Measurements from ENCODE around the gene HHATL.

Gene HHATL, protein sequence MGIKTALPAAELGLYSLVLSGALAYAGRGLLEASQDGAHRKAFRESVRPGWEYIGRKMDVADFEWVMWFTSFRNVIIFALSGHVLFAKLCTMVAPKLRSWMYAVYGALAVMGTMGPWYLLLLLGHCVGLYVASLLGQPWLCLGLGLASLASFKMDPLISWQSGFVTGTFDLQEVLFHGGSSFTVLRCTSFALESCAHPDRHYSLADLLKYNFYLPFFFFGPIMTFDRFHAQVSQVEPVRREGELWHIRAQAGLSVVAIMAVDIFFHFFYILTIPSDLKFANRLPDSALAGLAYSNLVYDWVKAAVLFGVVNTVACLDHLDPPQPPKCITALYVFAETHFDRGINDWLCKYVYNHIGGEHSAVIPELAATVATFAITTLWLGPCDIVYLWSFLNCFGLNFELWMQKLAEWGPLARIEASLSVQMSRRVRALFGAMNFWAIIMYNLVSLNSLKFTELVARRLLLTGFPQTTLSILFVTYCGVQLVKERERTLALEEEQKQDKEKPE

GRCh38 chr3:42702066-42702951, at the start of gene HHATL:
Gene HHATL, minus strand, starts transcription at chr3:42702798. Its CDS starts 1,972 bp downstream, at chr3:42700826.
- no peak for DNase-seq

- DNase-seq = no peak
Measured at GRCh38 chr3:42751609-42752008, 49.0 kb upstream of the HHATL start.

DNA sequence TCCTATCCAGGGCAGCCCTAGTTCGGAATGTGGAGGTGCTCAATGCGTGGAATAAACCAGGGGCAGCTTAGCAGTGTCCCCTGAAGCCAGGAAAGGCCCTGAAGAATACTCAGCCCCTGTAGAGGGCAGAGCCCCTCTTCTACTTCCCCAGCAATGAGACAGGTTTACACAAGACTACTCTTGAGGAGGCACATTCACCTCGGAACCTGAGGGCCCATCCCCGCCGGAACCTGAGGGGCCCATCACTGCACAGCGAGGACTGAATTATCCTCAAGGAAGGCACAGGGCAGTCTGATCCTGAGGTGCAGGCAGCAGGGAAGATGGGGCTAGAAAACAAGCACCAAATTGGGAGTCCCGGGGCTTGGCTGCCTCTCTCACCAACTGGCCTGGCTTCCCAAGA, 48.2 kb upstream of the HHATL start:
- no peak for DNase-seq

GRCh38 chr3:42749753-42750231, 47.2 kb upstream of the HHATL start:
- DNase-seq = no peak

GRCh38 chr3:42749025-42749752, 46.6 kb upstream of the HHATL start:
- DNase-seq = no peak

- DNase-seq = no peak
Measured at GRCh38 chr3:42747581-42747980, 45.0 kb upstream of the HHATL start.

DNA sequence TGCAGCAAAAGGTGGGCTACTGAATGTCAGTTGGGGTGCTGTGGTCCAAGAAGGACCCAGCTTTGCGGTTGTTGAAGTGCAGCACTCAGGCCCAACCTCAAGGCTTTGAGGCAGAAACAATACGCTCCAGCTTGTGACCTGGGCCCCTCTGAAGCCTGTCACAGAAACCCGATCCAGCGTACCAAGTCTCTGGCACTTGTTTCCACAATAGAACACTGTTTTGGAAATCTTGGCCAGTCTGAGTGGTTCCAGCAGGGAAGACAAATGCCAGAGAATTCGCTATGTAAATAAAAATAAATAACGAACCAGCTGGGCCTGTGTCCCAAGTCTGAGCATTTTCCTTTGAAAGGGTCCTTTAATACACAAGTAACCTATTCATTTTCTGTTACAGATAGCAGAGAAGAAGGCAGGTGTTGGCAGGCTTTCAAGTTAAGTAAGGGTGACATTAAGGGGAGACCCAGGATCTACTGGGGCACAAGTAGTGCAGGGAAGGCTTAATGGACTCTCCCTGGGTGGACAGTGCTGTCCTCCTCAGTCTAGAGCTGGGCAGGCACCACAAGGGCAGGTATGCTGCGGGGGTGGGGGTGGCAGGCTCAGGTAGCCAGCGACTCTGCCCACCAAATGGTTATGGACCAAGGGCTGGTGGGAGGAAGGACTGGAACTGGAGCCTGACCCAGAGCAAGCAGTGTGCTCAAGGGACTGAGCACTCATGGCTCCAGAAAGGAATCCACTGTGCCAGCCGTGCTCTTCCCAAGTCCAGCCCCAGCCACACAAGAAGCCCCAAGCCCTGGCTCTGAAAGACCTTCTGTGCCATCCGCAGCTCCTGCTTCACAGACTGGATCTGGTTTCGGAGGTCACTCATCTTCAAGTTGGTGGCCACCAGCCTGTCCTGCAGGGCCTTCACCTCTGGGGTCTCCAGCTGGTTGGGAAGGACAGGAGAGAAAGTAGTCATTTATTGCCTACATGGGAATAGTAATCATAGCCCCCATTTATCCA, 44.2 kb upstream of the HHATL start:
- DNase-seq = no peak

DNA sequence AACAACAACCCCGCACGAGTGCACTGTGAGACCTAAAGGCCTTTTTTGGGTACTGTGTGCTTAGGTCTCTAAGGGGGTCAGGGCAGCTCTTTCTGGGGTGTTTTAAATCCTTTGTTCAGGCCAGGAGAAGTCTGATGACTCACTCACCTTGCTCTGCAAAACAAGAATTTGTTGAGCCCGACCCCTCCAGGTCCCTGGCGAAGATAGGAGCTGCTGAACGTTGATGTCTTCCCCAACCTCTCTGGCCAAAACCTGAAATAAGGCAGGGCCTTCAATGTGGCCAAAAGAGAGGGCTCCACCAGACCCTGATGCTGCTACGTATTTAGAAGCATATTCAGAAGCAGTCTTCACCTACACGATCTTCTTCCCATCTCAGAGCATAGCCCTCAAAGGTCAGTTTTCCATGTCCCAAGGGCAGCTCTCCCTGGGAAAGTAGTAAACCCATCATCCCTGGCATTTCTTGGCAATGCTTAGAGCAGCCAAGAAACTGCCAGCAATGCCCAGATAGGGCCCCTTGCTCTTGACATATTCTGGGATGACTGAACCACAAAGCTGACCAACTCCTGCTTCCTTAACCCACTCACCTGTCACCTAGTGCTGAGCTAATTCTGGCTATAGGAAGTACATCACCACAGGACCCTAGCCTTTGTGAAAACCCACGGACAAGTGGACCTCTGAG, 43.3 kb upstream of the HHATL start:
- DNase-seq = no peak

DNA sequence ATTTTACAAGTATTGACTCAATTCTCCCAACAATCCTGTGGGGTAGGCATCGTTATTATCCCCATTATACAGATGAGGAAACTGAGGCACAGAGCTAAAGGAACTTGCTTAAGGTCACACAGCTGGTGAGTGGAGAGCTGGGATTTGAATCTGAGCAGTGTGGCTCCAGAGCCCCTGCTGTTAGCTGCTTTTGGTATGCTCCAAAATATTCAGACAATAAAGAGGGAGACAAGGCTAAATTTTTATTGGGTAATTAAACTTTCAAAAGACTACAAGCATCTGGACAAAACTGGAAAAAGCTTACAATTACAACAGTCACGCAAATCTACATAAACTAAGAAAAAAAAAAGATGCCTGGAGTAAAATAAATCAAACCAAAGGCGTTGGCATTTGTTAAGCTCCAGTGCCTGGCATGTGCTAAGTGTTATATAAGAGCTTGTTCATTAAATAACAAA, 42.7 kb upstream of the HHATL start:
- no peak for DNase-seq

DNA sequence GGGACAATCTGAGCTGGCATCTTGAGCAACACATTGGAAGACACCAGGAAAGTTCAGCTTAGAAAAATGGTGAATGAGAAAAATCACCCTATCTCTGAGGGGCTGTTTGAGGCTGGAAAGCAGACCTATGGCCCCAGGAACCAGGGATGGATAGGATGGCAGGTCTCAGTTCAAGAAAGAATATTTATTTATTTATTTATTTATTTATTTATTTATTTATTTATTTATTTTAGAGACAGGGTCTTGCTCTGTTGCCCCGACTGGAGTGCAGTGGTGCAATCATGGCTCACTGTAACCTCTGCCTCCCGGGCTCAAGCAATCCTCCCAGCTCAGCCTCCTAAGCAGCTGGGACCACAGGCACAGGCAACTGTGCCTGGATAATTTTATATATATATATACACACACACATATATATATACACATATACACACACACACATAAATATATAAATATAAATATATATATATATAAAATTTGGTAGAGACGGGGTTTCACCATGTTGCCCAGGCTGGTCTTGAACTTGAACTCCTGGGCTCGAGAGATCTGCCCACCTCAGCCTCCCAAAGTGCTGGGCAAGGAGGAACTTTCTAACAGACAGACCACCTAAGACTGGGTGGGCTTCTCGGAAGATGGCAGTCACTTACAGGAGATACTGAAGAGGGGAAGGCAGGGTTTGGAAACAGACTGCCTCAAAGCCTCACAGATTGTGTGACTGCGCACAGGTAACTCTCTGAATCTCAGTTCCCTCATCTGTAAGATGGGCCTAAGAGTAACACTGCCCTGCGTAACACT, 40.8 kb upstream of the HHATL start:
- DNase-seq = no peak

DNA sequence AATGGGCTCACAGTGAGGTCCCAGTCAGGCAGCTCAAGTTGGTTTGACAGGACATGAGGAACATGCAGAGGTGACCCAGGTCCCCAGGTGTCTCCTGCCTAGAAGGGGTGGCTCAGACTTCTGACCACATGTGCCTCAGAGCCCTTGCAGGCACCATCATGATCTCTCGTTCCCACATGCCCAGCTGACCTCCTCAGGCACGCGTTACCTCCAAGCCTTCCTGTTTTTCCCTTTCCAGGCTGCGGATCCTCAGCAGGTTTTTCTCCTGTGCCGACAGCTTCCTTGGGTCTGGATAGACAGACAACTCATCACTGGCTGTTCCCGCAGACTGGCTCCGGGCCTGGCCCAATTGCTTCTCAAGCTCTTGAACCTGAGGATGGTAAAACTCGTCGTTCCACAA, 40.1 kb upstream of the HHATL start:
- no peak for DNase-seq

- no peak for DNase-seq
Measured at GRCh38 chr3:42742259-42742658, 39.7 kb upstream of the HHATL start.

- no peak for DNase-seq
Measured at GRCh38 chr3:42741796-42742195, 39.2 kb upstream of the HHATL start.

DNA sequence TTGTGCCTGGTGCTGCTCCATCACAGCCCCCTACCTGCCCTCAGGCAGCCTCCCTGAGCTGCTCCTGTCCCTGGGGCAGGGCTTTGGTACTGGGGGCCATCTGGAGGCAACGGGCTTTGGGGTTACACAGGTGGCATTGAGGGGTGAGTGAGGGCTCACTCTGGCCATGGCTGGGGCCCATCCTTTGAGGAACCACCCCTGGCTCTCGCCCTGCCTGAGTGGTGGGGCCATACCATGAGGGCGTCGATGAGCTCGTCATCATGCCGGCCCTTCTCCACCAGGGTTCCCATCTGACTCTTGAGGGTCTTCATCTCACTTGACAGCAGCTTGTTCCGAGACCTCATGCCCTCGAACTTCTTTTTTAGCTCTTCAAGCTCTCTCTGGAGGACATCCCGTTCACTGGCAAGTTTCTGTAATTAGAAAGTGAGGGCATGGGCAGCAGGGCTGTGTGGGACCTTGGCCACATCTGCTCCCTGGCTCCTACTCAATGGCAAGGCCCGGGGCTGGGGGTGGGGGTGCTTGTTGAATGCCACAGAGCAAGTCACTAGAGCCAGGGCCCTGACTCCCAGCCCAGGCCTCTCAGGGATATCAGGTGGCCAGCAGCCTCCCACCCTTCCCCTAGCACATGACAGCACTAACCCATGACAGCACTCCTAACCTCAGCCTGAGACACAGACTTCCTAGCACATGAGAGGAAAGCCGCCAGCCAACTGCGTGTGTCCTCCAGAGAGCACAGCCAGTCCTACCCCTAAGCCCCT, 37.0 kb upstream of the HHATL start:
- DNase-seq = no peak

DNA sequence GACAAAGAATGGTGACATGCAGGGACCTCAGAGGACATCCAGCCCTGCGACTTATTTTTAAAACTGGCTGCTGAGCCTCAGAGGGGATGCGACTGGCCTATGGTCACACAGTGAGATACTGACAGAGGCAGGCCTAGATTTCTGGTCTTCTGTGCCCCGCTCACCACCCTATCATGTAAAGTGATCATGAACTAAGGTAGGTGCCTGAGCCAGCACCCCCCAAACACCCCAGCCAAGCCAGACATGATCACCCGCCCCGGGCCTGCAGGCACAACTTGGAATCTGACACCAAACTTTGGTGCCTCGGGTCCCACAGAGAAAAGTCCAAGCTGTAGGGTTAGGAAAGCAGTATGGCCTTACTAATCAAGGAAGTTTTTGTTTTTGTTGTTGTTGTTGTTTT, 33.9 kb upstream of the HHATL start:
- no peak for DNase-seq

DNA sequence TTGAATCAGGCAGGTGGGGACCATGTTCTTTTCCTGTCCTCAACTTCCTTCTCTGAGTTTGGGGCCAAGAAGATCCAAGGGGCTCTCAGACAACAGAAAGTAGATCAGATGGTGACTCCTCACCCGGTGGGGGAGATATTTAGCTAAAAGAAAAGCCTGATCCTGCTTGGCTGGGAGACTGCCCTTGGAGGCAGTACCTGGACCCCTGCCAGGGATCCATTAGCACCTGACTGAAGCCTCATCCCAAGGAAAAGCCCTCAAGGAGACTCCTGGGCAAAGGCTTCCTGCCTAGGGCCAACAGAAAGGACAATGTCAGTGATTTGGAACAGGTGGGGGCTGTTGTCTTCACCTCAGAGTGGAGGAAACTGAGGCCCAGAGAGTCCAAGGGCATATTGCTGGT, 33.5 kb upstream of the HHATL start:
- DNase-seq = no peak

DNA sequence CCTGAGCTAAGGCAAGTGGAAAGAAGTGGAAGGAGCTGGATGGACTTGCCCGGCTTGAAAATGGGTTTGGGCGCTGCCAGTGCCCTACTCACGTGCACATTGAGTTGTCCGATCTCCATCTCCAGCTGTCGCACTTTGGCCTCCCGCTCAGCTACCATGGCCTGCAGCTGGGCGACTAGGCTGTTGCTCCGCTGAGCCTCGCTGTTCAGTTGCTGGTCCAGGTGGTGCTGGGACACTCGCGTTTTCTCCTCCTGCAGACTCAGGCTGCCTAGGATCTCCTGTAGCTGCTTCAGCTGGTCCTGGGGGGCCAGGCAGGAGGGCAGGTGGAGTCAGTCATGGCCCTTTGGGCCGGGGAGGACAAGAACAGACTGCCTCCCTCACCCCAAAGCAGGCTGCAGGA, 33.0 kb upstream of the HHATL start:
- no peak for DNase-seq

- DNase-seq = no peak
Measured at GRCh38 chr3:42735019-42735418, 32.4 kb upstream of the HHATL start.

GRCh38 chr3:42734263-42734860, 31.8 kb upstream of the HHATL start:
- no peak for DNase-seq

Measured in NCI-H1436 (cell line).